ENCODE measurements around the gene TM7SF3. TPM values are rescaled to one million over a fixed set of nuclear protein-coding genes. Genes with fewer than 3 reads are reported as not detected.
"Not testable (repeated sequence)": the region's sequence is repeated elsewhere in the genome, so short reads cannot be mapped to it uniquely, and the experiment has no call there.

TM7SF3 gene
- total RNA-seq, 1 donor from 2014 or later = 48.1 TPM

DNA sequence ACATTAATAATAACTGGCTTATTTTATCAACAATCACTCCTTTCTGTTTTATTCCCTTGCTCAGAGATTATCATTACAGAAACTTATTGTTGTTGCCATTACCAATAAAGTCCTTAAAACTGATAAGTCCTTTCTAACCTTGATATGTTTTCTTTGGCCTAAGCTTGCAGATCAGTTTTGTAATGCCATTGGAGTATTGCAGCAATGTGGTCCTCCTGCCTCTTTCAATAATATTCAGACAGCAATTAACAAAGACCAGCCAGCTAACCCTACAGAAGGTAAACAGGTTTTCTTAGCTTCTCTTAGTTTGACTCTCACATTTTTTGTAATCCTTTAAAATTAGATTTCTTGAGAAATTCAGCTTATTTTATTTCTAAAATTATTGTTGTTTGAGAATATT, 12.1 kb upstream of the TM7SF3 start:
- no peak overlapping the region for H3K4me3 ChIP-seq (ENCODE audit: low read depth, low read length)
- no peak for TF ChIP-seq CTCF (conservative IDR thresholded peaks at IDR 0.05; ENCODE audit: low read depth, low read length)
- no peak for DNase-seq (ENCODE audit: low read depth)

DNA sequence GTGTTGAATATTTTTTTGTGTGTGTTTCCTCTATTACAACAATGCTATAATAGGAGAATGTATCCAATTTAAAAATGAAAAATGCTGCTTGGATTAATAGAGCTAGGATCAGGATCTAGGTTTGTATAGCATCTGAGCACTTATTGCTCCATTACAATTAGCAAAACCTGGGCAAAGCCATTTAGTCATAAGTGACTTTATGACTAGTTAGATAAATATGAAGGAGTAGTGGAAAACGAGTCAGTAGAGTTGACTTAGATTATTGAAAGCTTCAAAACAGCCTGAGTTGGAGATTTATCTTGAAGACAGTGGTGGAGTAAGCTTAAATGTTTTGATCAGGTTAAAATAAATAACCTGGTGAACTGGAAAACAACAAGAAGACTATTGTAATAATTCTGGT, 10.9 kb upstream of the TM7SF3 start:
- no peak overlapping the region for H3K4me3 ChIP-seq (ENCODE audit: low read depth, low read length)
- DNase-seq (ENCODE audit: low read depth) = no peak
- TF ChIP-seq CTCF (conservative IDR thresholded peaks at IDR 0.05; ENCODE audit: low read depth, low read length) = no peak

GRCh38 chr12:27024291-27024690, 10.1 kb upstream of the TM7SF3 start:
- no peak overlapping the region for H3K4me3 ChIP-seq (ENCODE audit: low read depth, low read length)
- no peak for DNase-seq (ENCODE audit: low read depth)
- TF ChIP-seq CTCF (conservative IDR thresholded peaks at IDR 0.05; ENCODE audit: low read depth, low read length) = no peak

GRCh38 chr12:27020761-27021160, 6.6 kb upstream of the TM7SF3 start:
- H3K4me3 ChIP-seq (ENCODE audit: low read depth, low read length) = no peak overlapping the region
- DNase-seq (ENCODE audit: low read depth) = no peak
- no peak for TF ChIP-seq CTCF (conservative IDR thresholded peaks at IDR 0.05; ENCODE audit: low read depth, low read length)

- H3K4me3 ChIP-seq (ENCODE audit: low read depth, low read length) = no peak overlapping the region
- TF ChIP-seq CTCF (conservative IDR thresholded peaks at IDR 0.05; ENCODE audit: low read depth, low read length) = no peak
- no peak for DNase-seq (ENCODE audit: low read depth)
These were observed 3.9 kb upstream of the TM7SF3 start for GRCh38 chr12:27018037-27018436.

DNA sequence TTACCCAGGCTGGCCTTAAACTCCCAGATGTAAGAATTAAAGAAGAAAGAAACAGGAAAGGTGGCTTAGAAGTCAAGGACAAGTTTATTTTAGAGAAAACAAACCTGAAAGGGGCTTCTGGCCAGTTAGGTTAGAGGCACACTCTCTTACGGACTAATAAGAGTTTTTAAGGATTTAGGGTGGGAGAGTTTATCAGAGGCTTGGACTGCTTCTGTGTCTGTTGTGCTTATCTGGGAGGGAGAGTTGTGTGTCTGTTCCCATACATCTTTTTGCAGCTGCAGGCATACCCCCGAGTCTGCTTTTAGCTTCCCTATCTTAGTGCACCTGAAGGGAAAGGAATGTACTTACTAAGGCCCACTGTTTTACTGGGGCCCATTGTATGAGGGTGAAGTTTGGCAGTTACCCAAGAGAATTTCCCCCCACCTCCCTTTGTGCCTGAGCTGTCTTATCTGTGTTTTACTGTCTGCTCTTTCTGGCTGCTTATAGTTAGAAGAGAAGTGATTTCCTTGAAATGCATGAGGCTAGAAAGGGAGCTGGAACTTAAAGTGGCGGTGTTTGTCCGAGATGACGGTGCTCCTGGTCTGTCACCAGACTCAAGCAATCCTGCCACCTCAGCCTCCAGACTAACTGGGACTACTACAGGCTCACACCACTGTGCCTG, 3.1 kb upstream of the TM7SF3 start:
- H3K4me3 ChIP-seq (ENCODE audit: low read depth, low read length); DNase-seq (ENCODE audit: low read depth): not testable (repeated sequence)

DNA sequence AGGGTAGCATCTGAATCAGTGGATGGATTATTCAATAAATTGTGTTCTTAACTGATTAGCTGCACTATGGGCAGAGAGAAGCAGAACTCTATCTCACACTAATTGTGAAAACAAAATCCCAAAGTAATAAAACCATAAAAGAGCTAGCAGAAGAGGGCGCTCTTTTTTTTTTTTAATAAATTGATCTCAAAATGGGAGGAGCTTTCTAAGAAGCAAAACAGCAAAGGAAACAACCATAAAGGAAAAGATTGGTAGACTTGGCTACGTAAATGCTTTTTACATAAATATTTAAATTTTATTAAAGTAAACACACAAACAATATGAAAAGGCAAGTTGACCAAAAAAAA, 1.5 kb upstream of the TM7SF3 start:
- DNase-seq (ENCODE audit: low read depth) = no peak
- H3K4me3 ChIP-seq (ENCODE audit: low read depth, low read length) = no peak overlapping the region
- TF ChIP-seq CTCF (conservative IDR thresholded peaks at IDR 0.05; ENCODE audit: low read depth, low read length) = peak; percentile 33
